HG03457 (cell line): Measurements from ENCODE around the gene INPP5B.
A peak's percentile ranks its signal among the peaks of the same experiment; 100 is the strongest.

ENCODE experiments used
- ATAC-seq: cut with Tn5 transposase; IDR thresholded peaks from one replicate; pipeline ENCODE4 v1.9.1; 2021; ENCODE audit warnings: moderate number of reproducible peaks; ENCODE audit not compliant: unreplicated experiment

INPP5B gene

DNA sequence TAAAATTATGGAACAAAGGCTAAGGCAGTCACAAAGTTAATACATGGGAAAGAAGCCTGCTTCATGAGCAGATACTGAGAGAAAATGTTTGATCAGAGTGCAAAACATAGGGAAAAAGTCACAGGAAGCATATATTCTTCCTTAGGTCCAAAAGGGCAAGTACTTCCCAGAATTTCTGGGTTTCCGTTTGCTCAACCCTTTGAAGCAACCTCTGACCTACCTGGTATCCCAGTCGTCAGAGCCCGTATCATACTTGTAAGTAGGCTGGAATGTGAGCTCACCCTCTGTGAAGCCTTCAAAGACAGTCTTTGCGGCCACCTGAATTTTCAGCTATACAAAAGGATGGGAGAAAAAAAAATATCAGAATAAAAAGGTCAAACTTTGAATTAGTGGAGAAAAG is 67.0 kb downstream of the INPP5B start:
- ATAC-seq: no peak

DNA sequence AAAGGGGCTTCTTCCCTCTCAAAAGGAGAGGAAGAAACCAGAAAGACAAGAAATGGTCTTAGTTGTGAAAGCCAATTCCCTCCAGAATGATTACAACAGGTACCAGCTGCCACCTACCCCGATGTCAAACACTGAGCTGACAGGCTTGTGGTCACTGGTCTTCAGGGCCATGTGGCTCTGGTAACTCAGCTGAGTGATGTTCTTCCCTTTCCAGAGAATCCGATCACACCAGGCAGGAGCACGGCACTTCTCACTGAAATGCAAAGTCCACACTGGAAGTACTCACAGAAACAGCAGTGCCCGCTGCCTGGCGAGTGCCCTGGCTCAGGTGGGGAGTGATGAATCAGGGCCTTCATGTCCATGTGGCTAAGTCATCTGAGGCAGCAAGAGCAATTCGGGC is 68.8 kb downstream of the INPP5B start:
- no peak for ATAC-seq

DNA sequence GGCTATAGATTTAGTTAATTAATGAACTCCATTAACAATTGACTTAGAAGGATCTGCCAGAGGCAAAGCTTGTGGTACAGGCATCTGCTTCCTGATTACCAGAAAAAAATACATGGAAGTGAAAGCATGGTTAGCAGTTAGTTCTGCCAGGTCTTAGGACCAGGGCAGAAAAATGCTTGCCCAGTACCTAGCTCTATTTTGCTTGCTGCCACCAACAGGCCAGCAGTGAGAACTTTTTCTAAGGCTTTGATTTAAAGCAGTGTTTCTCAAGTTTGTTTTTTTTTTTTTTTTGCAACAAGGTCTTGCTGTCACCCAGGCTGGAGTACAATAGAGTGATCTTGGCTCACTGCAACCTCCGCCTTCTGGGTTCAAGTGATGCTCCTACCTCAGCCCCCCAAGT is 71.0 kb downstream of the INPP5B start:
- ATAC-seq: no peak

GRCh38 chr1:37872692-37873091 is 74.2 kb downstream of the INPP5B start:
- ATAC-seq: no peak

DNA sequence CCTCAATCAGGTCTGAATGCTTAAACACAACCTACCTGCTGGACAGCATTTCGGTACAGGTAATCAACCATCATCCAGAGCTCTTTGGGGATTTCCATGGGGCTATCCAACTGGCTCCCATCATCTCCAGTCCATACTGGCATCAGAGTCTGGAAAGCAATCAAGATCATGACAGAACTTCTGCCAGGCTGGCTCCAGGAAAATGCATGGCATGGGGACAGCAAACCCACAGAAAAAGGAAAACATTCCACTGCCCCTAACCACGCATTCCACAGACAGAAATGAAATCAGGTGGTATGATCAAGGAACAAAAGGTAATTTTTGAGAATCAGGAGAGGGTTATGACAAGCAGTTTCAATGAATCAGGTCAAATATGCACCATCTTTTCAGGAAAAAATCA is 78.4 kb downstream of the INPP5B start:
- ATAC-seq: no peak

DNA sequence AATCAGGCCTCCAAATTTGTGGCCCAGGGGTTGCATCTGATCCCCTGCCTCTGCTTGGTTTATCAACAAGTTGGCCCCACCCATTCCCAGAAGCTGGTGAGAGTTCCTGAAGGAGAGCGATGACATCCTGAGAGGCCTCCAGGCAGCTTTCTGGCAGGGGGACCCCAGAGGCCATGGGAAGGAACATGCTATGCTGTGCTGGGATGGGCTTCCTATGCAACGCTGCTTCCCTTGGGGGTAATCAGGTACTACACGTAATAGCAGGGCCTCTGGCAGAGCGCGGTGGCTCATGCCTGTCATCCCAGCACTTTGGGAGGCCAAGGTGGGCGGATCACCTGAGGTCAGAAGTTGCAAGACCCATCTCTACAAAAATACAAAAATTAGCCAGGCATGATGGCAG is 79.1 kb downstream of the INPP5B start:
- no peak for ATAC-seq

GRCh38 chr1:37866491-37866890 is 80.4 kb downstream of the INPP5B start:
- no peak for ATAC-seq

- no peak for ATAC-seq
These were observed 81.3 kb downstream of the INPP5B start for GRCh38 chr1:37865348-37866120.

- no peak for ATAC-seq
These were observed 84.5 kb downstream of the INPP5B start for GRCh38 chr1:37862330-37862729.

GRCh38 chr1:37861151-37861550 is 85.7 kb downstream of the INPP5B start:
- ATAC-seq: no peak

DNA sequence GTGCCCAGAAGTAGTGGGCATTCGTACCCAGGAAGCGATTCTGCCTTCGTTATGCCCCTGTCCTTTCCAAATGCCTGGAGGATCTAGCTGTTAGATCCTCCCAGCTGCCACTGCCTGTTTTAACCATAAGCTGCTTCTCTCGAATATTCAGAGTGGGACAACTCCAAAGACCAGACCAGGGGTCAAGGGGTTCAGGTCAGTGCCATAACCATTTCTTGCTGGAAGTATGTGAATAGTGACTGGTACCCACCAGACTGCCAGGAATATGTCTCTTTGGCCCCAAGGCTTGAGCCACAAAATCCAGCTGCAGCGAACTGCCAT is 86.5 kb downstream of the INPP5B start:
- ATAC-seq: no peak

- ATAC-seq: peak; percentile 85
These were observed 87.1 kb downstream of the INPP5B start, which contains the start of gene MTF1 for GRCh38 chr1:37859507-37860345. MTF1 (minus strand) TSS chr1:37859592; CDS start chr1:37857658, 1,934 bp downstream.

- peak; percentile 4 for ATAC-seq
These were observed 87.8 kb downstream of the INPP5B start for GRCh38 chr1:37858931-37859506.

- no peak for ATAC-seq
These were observed 92.4 kb downstream of the INPP5B start for GRCh38 chr1:37854406-37854805.

GRCh38 chr1:37853157-37853556 is 93.7 kb downstream of the INPP5B start:
- no peak for ATAC-seq

- ATAC-seq: no peak
These were observed 95.1 kb downstream of the INPP5B start for GRCh38 chr1:37851782-37852210.

DNA sequence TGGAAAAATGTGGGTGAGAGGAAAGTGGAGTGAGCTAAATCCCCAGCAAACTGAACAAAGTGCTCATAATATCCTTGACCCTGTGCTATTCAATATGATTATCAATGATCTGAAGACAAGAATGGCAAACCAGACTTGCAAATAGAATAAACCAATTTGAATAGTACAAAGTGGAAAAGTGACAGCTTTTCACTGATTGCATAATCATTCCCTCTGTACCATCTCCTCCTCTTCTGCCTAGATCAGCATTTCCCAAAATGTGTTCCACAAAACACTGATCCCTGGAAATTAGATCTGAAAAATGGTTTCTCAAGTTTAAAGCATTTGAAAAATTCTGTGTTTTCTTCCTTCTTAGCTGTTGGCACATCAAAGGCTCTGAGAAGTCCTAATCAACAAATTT is 95.6 kb downstream of the INPP5B start:
- no peak for ATAC-seq

DNA sequence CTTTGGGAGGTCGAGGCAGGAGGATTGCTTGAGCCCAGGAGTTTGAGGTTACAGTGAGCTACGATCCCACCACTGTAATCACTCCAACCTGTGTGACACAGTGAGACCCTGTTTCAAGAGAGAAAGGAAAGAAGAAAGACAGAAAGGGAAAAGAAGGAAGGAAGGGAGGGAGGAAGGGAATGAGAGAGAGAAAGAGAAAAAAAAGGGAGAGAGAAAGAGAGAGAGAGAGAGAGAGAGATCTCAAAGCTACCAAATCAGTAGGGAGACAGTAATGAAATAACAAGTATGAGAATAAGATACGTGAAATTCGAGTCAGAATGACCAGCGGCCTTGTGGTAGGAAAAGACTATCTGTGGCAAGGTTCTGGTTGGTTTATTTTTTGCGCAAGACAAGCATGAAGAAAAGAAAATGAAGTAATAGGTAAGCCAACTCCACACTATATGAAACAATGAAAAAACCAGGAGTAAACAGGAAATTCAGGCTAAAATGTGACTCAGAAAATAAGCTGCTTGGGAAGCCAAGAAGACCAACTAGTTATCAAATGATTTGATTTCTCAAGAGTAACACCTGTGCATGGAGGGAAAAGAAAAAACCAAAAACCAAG is 96.4 kb downstream of the INPP5B start:
- no peak for ATAC-seq

DNA sequence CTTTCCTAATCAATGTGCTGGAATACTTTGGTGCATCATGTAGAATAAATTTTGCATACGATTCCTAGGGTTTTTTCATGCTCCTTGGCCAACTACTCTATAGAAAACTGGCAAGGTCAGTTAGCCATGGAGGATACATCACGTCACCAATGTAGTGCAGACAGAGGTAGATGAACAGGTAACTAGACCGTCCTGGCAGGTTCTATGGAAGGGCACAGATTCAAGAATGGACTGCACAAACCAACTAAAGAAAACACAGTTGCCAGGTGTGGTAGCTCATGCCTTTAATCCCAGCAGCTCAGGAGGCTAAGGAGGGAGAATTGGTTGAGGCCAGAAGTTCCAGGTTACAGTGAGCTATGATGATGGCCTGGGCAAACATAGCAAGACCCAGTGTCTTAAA is 97.4 kb downstream of the INPP5B start:
- ATAC-seq: no peak

DNA sequence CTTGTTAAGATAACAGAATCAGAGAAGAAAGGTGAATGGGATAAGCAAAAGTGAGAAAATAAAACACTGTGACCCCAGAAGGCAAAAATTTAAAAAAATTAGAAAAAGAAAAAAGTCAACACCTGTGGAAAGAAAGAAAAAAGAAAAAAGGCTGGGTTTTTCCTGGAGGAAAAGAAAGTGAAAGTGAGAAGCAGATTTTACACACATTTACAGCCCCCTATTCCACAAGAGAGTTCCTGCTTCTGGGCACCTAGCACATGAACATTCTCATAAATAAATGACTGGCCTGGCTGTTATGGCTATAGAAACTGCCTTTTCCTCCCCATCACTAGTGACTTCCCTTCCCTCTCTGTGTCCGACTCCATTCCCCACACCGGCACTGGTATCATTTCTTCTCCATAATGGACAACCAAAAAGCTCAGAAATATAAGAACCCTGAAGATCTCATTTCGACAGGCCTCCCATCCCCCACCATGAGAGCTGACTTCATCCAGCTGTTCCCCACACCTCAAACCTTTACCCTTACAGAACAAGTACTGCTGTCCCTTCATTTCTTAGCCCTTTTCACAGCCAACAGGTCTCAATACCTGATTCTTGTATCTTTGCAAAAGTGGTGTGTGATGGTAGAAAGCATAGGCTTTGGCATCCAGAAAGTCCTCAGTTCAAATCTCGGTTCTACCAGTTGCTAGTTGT is 100.1 kb downstream of the INPP5B start:
- ATAC-seq: no peak

GRCh38 chr1:37845786-37846185 is 101.1 kb downstream of the INPP5B start:
- no peak for ATAC-seq
